ENCODE data around the gene PTPRM. TPM values are rescaled to one million over a fixed set of nuclear protein-coding genes. Genes with fewer than 3 reads are reported as not detected.

Gene PTPRM
- total RNA-seq, 1 donor from 2014 or later: 5.3 TPM

DNA sequence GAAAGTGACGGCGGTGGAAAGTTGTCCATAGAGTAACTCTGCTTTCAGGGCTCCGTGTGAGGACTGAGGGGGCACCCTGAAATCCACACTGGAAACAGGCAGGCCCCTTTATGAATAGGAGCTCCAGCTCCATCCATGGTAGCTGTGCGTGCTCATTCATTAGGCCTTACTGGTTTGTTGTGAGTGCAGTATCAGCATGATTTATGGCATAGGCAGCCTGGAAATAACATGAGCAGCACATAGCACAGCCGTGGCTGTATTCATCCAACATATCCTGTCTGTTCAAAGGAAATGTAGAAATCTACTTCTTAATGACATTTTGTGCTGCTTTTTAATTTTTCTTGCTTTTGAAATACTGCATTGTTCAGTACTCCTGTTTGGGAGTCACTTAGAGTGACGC, 627.3 kb downstream of the PTPRM start:
- no peak for ATAC-seq

DNA sequence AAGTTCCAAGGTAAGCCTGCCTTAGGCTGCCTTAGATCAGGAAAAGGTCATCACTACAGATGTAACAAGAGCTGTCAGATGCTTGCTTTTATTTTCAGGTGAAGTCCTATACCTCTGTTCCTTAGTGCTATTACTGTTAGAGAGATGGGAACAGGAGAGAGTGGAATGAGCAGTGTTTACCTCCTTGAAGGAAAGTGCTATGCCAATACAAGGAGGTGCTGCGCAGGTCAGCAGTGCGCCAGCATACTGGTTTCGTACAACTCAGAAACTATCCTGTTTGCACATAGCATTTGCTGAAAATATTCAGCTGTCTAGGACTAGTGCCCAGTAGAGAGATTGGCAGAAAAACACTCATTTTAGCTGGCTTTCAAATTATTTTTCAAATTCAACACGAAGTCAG, 629.1 kb downstream of the PTPRM start:
- ATAC-seq: no peak

DNA sequence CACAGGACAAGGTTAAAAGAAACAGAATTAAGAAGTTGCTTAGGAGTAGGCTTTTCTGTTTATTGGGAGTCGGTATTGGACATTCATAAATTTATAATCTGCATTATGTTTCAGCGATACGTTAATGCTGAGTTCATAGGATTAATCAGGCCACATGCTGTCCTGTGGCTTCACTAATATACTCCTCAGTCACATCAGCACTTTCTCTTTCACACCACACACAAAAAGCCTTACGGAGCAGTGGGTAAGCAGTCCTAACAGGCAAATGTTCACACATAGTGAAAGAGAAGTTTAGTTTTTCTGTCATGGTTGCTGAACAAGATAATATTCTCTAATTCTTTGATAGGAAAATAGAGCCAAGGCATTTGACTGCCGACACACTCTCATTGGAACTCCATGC, 630.4 kb downstream of the PTPRM start:
- ATAC-seq: no peak

DNA sequence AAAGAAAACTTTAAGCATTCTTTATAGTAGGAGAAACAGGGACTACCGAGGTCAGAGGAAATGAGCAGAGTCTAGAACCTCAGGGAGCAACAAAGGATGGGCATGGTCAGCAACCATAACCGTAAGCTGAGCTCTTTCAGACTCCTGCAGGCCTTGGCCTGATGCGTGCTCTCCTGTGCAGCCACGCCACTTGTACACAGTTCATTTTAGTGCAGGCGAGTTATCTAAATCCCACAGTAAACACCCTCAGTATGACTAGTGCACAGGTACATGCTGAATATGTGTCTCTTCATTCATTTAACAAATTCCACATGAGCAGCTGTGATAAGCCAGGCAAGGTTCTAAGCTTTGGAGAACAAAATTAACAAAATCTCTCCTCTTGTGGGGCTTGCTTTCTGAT, 640.9 kb downstream of the PTPRM start:
- no peak for ATAC-seq

DNA sequence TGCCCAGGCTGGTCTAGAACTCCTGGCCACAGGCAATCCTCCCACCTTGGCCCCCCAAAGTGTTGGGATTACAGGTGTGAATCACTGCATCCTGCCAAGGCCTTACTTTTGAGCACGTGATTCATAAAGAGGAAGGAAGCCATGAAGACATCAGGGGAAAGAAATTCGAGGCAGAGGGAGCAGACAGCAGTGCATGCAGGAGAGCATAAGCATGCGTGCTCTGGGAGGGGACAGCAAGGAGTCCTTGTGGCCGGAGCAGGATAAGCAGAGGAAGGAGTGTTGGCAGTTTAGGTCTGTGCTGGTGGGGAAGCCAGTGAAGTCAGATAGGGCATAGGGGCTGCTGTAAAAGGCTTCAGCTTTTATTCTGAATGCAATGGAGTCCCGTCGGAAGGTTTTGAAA, 641.6 kb downstream of the PTPRM start:
- ATAC-seq: no peak

DNA sequence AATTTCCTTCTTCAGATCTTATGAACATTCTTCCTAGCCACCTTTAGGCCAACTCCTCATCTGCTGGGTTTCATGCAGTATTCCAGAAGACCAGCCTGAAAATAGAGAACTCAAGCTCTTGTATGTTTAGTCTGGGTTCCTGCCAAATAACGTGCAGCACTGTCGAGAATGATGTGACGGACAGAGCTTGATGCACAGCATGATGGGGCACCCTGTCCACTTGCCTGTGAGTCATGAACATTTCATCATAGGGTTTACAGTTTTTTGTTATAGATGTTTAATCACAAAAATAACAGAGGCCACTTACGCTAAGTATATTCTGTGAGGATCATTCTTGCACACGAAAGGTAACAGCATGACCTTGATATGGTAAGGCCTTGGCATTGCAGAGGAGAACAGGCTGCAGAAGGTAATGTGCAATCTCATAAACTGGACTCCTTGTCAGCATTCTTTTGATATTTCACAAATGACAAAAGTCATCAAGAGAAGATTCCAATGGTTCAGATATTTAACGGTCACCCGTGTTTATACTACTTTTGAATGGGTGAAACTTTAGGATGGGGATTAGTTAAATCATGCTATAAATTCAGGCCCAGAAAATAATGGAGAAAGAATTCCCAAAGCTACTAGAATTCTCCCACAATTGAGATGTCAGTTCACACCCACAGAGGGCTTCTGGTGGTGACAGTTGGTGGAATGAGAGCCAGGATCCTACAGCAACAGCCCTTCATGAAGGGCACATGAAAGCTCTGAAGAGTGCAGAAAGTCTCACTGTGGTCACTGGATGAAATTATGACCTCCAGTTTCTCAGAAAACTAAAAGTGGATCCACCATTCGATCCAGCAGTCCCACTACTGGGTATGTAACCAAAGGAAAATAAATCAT, 646.0 kb downstream of the PTPRM start:
- ATAC-seq: no peak

DNA sequence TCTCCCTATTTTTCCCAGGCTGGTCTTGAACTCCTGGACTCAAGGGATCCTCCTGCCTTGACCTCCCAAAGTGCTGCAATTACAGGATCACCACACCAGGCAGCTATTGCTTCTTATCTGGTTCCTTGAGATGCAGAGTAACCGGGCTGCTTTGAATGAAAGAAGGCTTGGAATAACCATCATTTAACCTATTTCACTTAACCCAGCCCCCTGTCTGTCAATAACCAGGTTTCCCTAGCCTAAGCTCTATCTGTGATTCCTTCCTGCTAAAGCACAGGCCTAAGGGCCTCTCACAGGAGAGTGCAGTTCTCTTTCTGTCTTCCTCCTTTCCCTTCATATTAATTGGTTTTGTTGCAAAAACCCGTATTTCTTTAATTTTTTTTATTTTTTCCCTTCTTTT, 648.6 kb downstream of the PTPRM start:
- ATAC-seq: no peak

DNA sequence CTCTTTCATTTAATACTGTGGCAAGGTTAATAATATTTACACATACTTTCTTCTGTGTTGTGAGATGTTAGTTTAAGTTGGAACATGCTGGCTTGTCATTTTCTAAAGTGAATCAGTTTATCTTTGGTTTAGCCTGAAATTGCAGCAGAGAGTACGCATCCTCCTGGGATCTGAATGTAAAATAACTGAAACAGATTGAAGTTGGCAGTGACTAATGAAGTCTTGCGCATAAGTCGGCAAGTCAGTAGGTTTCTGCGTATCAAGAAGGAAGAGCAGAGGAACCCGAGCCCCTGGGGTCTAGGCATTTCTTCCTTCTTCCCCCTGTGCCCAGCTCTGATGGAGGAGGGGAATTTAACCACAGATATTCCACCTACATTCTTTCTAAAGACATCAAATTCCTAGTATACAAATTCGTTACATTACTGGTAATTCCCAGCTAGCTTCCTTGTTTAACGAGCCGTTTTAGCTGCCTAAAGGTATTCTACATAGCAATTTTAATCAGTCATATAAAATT, 650.0 kb downstream of the PTPRM start:
- no peak for ATAC-seq

DNA sequence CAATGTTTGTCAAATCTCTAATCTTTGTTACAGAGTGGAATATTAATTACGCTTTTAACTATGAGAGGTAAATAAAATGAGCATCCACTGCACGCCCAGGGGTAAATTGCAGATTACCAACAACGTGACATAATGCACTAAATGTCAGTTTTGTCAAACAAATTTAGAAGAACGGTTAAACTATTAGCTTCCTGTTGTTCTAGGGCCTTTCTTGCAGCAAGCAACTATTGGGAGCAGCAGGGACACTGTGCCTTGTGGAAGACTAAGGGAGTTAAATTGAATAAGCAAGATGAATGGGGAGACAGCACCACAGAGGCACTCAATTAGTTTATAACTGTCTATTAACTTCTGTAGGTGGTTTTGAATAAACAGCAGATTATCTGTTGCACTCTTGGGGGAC, 651.1 kb downstream of the PTPRM start:
- ATAC-seq: no peak

DNA sequence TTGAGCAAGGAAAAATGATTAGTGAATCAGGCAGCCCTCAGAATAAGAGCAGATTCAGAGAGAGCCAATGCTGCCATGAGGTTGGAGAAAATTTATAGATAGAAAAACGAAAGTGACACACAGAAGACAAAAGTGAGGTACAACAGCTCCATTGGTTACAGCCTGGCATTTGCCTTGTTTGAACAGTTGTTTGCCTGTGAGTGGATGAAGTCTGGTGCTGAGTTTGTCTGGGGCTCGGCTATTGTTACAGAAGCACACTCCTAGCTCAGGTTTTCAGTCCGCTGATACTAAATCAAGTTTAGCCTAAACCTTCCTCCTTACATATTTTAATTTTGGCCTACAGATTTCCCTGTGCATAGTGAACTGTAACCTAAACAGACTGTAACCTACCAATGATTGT, 654.3 kb downstream of the PTPRM start:
- ATAC-seq: no peak

DNA sequence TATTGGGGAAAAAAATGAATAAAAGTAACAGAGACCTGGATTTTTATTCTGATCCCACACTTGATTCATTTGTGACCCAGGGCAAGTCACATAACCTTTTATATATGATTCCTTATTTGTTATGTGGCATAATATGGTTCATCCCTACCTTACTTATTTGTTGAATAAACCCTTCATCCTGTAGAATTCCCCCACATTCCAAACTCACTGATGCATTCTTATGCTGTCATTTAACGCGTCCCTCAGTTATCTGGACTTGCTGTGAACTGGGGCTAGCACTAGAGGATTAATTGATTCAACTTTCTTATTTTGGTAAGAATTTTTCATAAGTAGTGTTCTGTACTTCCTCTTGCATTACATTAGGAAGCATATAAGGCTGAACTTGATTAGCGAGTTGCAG, 657.5 kb downstream of the PTPRM start:
- ATAC-seq: no peak

DNA sequence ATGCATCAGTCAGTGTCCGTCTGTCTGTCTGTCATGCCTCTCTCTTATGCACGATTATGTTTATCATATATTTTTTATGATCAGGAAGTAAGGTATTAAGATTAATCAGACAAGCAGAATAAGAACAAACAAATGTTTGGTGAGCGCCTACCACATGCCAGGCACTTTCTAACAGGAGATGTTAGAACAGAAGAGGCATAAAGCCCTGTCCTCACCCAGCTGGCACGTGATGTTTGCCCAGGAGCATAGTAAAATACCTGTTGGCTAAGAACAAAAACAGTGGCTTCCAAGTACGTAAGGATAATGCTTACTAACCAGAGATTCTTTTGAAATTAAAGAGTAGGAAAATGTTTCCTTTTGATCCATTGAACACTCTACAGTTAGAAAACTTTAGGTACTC, 661.9 kb downstream of the PTPRM start:
- no peak for ATAC-seq

DNA sequence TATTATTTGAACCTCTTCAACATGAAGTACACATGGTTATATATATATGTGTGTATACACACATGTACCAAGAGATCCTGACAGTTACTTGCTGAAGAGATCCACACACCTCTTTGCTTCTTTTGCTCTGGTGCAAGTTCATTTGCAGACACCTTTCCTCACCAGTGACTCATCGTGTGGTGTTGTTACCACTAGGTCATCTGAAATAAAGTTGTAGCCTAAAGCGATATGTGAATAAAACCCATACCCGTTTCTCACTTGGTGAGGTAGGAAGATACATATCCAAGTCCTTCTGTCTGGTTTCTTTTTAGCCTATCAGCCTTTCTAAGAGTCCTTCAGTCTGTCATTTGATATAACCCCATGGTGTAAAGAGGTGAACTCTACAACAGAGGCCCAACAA, 662.7 kb downstream of the PTPRM start:
- no peak for ATAC-seq

DNA sequence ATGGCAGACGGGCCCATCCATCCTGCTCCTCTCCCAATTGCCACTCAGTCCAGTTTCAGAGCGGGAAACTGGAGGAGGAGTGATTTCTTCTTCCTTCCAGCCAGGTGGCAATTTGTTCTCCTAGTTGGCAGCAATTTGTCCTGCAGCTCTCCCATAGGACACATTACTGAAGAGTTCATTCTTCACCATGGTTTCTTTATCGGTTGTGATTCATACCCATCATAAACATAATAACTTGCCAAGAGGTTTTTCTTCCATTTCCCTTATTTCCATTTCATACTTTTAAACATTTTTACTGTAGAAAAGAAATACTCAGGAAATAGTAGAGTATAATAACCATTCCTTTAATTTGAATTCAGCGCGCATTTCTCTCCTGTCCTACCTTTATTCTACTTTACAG, 664.2 kb downstream of the PTPRM start:
- no peak for ATAC-seq

DNA sequence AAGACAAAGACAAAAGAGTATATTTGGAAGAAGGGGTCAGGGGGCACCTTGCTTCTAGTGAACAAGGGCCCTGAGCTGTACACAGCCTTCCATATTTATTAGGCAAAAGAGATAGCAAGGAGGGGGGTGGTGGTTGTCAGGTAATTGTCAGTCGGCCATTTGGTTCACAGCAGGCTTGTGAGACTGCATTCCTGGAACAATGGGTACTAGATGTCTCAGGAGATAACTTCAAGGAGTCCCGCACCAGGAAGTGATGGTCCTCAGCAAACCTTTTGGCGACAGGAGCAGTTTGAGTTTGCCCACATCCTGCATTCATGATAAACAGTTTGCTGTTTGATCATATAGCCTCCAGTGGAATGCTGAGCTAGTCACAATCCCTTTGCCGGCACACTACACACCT, 665.7 kb downstream of the PTPRM start:
- no peak for ATAC-seq

DNA sequence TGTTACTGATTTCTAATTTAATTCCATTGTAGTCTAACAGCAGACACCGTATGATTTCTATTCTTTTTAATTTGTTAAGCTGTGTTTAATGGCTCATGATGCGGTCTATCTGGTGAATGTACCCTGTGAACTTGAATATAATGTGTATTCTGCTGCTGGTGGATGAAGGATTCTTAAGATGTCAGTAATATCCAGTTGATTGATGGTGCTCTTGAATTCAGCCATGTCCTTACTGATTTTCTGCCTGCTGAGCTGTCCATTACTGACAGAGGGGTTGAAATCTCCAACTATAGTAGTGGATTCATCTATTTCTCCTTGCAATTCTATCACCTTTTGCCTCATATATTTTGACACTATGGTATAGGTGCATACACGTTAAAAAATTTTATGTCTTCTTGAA, 668.8 kb downstream of the PTPRM start:
- no peak for ATAC-seq

DNA sequence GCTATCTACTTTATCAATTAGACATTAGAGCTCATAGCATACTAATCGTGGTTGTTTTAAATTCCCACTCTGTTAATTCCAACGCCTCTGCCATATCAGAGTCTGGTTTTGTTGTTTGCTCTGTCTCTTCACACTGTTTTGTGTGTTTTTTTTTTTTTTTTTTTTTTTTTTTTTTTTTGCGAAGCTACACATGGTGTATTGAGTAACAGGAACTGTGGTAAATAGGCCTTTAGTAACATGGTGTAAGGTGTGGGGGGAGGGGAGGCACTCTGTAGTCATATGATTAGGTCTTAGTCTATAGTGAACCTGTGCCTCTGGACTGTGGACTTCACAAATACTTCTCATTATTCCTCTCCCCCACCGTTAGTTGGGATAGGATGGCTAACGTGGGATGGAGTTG, 671.4 kb downstream of the PTPRM start:
- ATAC-seq: no peak

DNA sequence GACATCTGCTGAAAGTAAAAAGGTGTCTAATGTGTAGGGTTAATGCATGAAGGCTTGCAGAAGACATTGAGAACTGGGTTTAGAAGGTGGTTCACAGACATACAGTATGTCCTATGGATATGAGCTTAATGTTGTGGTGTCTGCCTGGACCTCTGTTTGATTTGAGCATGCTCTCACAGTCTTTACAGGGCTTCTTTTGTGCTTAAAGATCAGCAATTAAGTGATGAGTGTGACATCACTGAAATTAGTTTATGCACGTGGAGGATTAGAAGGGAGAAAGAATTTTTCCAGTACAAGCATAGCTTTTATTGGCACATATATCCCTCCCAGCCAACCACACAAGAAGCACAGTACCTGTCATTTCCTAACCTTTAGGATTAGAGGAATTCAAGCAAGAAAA, 674.6 kb downstream of the PTPRM start:
- no peak for ATAC-seq

DNA sequence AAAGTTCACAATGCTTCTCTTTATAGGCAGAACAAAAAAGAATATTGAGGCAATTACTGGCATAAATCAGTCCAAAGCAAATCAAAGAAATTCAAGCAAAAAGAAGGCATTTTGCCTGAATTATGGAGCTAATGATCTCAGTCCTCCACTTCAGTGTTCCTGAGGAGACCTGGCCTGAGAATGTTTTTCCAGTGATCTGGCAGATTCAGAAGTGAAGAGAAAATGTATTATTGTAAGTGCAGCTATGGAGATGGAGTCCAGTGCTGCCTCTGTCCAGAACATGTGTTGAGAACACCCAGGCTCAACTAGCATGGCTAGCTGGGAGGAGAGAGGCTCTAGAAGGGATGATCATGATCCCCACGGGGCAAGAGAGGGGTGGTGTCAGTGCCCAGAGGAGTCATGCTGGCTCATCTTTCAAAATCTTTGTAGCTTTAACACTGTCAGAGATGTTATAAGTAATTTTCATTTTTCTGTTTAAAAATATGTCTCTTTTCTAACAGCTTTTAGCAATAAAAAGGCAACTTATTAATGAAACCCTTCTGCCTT, 675.1 kb downstream of the PTPRM start:
- no peak for ATAC-seq

DNA sequence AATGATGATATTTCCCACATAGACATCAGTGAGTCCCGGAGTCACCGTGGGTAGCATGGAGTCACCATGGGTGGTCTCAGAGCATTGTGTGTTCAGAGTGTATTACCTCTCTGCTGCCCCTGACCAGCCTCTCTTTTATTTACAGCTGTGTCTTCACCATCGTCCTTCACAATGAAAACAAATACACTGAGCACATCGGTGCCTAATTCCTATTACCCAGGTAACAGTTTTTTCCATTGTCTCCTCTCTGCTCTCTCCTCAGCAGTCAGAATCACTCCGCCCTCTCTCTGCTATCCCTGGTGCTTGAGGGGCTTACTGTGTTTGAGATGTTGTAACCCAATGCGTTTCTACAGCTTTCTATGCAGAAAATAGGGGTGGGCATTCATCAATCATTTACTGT, 680.6 kb downstream of the PTPRM start:
- ATAC-seq: no peak

DNA sequence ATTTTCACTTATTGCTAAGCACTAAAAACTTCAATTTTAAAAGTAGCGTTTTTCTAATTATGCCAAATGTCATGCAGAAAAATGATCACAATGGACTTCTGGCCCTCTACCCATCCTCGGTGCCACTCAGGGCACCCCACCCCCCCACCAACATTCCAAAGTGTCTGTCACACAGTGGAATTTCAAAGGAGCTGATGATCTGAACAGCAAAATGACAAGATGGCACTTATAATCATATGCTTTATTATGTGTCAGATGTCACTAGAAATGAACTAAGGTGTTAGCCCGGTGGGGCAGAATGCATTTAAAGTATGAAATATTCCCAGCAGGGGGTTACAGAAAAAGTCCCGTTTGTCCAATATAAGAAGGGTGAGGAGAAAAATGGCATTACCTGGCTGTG, 681.5 kb downstream of the PTPRM start:
- no peak for ATAC-seq

DNA sequence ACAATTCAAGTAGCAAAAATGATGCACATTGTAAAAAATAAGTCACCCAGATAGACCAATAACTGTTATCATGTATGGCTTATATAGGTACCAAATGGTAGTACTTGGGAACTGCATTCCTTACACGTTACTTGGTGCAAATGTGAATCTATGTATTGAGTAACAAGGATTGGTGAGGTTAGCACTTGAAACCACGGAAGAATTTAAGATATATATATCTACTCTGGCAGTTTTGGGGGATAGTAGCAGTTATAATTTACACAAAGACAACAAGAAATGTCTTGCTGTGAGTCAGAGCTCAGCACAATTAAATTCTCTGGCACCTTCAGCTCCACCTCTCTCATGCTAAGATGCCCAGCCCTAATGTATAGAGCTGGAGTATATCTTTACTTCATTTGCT, 682.7 kb downstream of the PTPRM start:
- no peak for ATAC-seq

DNA sequence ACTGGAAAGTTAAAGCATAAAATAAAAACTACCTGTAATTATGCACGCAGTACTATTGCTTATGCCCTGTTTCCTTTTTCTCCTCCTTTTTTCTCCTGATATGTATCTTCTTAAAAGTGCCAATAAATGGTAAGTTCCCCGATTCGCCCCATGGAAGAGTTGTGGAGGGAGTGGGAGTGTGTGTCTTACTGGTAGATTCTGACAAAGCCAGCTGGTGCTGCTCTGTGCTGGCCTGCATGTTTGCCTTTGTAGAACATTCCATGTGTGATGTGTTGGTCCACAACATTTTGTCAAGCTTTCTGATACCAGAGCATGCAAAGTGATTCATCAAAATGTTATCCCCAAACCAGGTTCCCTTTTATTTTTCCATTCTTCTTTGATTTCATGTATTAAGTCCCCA, 685.3 kb downstream of the PTPRM start:
- no peak for ATAC-seq

DNA sequence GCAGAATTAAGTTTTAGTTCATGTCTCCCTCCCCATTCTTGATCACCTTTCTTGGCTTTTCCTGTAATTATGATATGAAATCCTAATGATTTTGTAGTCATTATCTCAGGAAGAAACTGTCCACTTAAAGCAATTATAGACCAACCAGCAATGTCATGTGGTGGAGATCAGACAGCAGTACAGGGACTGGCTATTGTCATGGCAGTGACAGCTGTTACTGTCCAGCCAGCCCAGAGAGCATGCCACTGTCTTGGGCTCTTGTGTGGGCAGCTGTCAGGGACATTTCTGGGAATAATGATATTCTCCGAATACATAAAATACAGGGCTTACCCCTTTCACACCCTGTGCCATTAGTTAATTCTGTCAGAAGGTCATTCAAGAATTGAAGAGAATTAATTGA, 686.8 kb downstream of the PTPRM start:
- no peak for ATAC-seq

DNA sequence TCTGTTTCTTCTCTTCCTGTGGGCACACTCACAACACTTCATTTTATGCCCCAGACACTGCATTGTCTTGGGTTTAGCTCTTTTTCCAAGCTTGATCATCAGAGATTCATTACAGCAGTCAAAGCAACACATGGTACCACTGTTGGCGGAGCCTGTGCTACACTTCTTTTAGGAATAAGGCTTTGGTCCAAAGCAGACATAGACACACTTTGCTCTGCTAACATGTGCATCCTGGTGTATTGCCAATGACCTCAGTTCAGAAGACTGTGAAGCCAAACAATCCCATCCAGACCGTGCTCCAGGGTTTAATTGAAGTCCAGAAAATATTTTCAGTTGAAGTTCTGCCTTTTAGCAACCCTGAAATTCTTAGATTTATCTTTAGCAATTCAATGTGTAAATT, 687.5 kb downstream of the PTPRM start:
- ATAC-seq: no peak

Measured in esophagus mucosa (tissue), 1 donor.